SJCRH30 (cell line): ENCODE results near the gene RNF39. TPM values are rescaled to one million over a fixed set of nuclear protein-coding genes. Genes with fewer than 3 reads are reported as not detected.
"Not testable (repeated sequence)": the region's sequence is repeated elsewhere in the genome, so short reads cannot be mapped to it uniquely, and the experiment has no call there.

ENCODE experiments used
- DNase-seq, 2 experiments: peaks; one replicate each; pipeline ENCODE4 v3.0.0-alpha.2; 2015 to 2020
- H3K27ac ChIP-seq: fragments of 250-450 bp; sonication (Bioruptor Pico); 2 replicates; pipeline ENCODE4 v1.5.1; 2020; ENCODE audit warnings: mild to moderate bottlenecking, moderate library complexity
- H3K27me3 ChIP-seq: fragments of 250-450 bp; sonication (Bioruptor Pico); 2 replicates; pipeline ENCODE4 v1.5.1; 2020; ENCODE audit warnings: mild to moderate bottlenecking, moderate library complexity
- H3K36me3 ChIP-seq: fragments of 250-450 bp; sonication (Bioruptor Pico); 2 replicates; pipeline ENCODE4 v1.5.1; 2020; ENCODE audit warnings: mild to moderate bottlenecking, moderate library complexity
- H3K4me1 ChIP-seq: fragments of 250-450 bp; sonication (Bioruptor Pico); 2 replicates; pipeline ENCODE4 v1.5.1; 2020; ENCODE audit warnings: mild to moderate bottlenecking, moderate library complexity
- H3K4me3 ChIP-seq: fragments of 250-450 bp; sonication (Bioruptor Pico); 2 replicates; pipeline ENCODE4 v1.5.1; 2020; ENCODE audit warnings: mild to moderate bottlenecking, moderate library complexity
- H3K9me3 ChIP-seq: fragments of 250-450 bp; sonication (Bioruptor Pico); replicated peaks from 2 replicates; pipeline ENCODE4 v1.5.1; 2020; ENCODE audit warnings: mild to moderate bottlenecking, moderate library complexity
- total RNA-seq: library from RNA; depleted of rRNA; stranded (reverse); fragments of >200 nt; shearing (Covaris generic); gene quantifications from 2 replicates; pipeline ENCODE4 v1.2.3, GENCODE V29; 2014; rRNA removed

The RNF39 gene, protein sequence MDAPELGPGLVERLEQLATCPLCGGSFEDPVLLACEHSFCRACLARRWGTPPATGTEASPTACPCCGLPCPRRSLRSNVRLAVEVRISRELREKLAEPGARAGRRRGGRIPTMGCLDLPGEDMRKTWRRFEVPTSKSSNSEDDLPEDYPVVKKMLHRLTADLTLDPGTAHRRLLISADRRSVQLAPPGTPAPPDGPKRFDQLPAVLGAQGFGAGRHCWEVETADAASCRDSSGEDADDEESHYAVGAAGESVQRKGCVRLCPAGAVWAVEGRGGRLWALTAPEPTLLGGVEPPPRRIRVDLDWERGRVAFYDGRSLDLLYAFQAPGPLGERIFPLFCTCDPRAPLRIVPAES
- not detected in 2 replicates for total RNA-seq

DNA sequence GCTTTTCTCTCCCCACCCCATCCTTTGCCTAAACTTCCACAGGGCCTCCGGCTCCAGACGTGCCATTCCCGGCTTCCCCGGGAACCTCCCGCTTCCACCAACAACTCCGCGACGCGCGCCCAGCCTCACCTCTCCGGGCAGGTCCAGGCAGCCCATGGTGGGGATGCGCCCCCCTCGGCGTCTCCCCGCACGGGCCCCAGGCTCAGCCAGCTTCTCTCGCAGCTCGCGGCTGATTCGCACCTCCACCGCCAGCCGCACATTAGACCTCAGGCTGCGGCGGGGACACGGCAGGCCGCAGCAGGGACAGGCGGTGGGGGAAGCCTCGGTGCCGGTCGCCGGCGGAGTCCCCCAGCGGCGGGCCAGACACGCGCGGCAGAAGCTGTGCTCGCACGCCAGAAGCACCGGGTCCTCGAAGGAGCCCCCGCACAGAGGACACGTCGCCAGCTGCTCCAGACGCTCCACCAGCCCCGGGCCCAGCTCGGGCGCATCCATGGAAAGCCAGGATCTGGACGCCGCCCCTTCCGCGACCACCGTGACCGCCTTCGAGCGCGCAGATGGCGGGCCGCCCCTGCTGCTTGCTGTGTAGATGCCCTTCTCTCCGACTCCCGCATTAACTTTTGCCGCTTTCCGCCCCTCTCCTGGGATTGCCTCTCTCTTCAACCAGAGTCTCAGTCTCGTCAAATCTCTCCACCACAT is at the start of gene RNF39:
Gene RNF39 (minus strand): TSS at position 676 of the 696 bp plus-strand sequence. CDS start 184 bp downstream, at position 492.
- no peak within 1 kb of the TSS for H3K27ac ChIP-seq
- no peaks in the 10 kb centered on the region for H3K4me1 ChIP-seq
- no peaks in the 10 kb centered on the region for H3K9me3 ChIP-seq
- no peak for DNase-seq
- no peaks in the 10 kb centered on the region for H3K27me3 ChIP-seq
- peak within 1 kb of the TSS; percentile 33 for H3K4me3 ChIP-seq
- H3K36me3 ChIP-seq = no peaks in the 10 kb centered on the region

DNA sequence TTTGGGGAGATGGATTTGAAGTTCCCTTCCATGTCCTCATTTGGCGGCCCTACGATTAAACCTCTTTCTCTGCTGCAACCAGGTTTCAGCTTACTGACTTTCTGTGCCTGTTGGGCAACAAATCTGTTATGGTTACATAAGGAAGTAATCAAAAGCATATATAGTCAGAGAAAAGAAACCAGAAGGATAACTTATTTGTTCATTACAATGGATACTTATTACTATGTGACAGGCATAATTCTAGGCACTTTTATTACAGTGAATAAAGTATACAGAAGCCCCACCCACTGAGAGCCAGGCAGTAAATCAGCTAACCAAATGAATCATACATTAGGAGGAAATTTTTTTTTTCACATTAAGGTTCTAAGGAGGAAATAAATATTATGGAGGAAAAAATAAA is 46.9 kb upstream of the RNF39 start:
- no peak overlapping the region for H3K27ac ChIP-seq
- H3K9me3 ChIP-seq = no peaks in the 10 kb centered on the region
- no peak for DNase-seq

DNA sequence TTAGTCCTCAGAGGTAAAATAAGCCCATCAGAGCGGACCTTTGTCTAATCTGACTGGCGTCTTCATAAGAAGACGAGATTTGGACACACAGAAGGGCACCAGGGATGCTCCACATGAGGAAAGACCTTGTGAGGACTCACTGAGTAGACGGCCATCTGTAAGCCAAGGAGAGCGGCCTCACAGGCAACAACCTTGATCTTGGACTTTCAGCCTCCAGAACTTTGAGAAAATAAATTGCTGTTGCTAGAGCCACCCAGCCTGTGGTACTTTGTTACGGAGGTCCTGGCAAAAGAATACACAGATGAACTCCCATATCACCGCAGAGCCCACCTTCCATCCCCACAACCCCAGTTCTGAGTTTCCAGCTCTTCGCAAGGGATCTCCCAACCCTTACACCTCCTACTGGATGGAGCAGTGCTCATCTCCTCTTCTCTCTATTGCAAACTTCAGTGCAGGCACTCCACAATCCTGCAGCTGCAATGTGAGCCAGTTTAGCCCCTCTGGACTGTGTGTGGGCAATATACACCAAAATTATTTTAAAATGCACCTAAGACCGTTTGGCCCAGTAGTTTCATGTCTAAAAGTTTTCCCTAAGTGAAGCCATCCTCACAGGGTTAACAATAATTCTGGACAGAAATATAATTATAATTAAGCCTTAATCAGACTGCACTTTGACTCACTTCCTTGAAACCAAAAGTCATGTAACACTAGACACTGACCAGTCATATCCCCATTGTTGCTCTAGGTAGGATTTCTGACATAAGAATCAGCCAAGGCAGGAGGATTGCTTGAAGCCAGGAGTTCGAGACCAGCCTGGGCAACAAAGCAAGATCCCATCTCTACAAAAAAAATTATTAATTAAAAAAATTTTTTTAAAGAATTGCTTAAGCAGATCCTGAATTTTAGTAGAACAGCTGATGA is 46.1 kb upstream of the RNF39 start:
- no peak overlapping the region for H3K27ac ChIP-seq
- H3K4me1 ChIP-seq = no peaks in the 10 kb centered on the region
- no peaks in the 10 kb centered on the region for H3K36me3 ChIP-seq
- no peaks in the 10 kb centered on the region for H3K27me3 ChIP-seq
- no peak overlapping the region for H3K4me3 ChIP-seq
- no peak for DNase-seq
- no peaks in the 10 kb centered on the region for H3K9me3 ChIP-seq

More for the DNA sequence above, 46.9 kb upstream of the RNF39 start:
- H3K4me1 ChIP-seq = no peaks in the 10 kb centered on the region
- no peaks in the 10 kb centered on the region for H3K27me3 ChIP-seq
- H3K4me3 ChIP-seq = no peak overlapping the region
- H3K36me3 ChIP-seq = no peaks in the 10 kb centered on the region

DNA sequence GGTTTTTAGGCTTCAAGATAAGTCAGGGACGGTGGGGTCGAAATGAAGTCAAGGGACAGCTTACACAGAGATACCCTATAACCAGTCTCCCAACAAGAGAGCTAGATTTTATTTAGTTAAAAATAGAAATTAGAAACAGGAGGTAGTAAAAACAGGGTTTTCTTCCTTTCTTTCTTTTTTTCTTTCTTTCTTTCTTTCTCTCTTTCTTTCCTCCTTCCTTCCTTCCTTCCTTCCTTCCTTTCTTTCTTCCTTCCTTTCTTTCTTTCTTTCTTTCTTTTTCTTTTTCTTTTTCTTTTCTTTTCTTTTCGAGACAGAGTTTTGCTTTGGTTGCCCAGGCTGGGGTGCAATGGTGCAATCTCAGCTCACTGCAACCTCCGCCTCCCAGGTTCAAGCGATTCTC is 43.1 kb upstream of the RNF39 start:
- not testable (repeated sequence) for H3K36me3 ChIP-seq, H3K4me1 ChIP-seq, H3K27me3 ChIP-seq, H3K27ac ChIP-seq, H3K4me3 ChIP-seq, DNase-seq, H3K9me3 ChIP-seq

DNA sequence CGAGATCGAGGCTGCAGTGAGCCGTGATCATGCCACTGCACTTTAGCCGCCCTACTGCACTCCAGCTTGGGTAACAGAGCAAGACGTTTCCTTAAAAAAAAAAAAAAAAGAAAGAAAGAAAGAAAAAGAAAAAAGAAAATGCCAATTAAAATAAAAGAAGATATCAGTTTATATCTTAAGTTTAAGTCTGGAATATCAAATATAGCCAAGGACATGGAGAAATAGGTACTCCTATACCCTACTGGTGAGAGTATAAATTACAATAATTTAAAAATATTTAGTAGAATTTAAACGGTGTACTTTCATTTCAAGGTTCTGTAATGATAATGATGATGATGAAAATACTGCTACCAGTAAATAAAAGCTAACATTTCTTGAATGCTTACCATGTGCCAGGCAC is 41.2 kb upstream of the RNF39 start:
- no peaks in the 10 kb centered on the region for H3K9me3 ChIP-seq
- H3K4me3 ChIP-seq = no peak overlapping the region
- no peaks in the 10 kb centered on the region for H3K36me3 ChIP-seq
- H3K4me1 ChIP-seq = no peaks in the 10 kb centered on the region
- DNase-seq = no peak
- H3K27me3 ChIP-seq = peaks cover 4% of the 10 kb centered on the region; the same call in 1 of the 2 replicates
- no peak overlapping the region for H3K27ac ChIP-seq

DNA sequence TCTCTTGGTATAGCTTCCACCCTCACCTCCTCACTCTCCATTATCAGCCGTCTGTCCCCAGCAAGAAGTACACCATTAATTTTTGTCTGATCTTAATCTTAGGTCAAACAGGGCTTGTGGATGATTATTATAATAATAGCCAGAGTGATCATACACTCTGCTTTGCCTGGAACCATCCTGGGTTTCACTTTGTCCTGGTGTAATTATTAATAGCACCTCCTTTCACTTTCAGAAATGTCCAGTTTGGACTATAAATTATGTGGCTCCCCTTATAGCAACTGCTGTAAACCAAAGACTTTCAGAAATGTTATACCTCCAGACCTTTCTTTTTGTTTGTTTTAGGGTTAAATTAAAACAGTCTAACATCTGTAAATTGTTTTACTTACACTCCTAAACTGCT is 38.3 kb upstream of the RNF39 start:
- DNase-seq = no peak
- no peaks in the 10 kb centered on the region for H3K9me3 ChIP-seq
- no peaks in the 10 kb centered on the region for H3K36me3 ChIP-seq
- H3K4me1 ChIP-seq = no peaks in the 10 kb centered on the region
- H3K27me3 ChIP-seq = peaks cover 4% of the 10 kb centered on the region; the same call in 1 of the 2 replicates
- H3K4me3 ChIP-seq = no peak overlapping the region
- H3K27ac ChIP-seq = no peak overlapping the region

DNA sequence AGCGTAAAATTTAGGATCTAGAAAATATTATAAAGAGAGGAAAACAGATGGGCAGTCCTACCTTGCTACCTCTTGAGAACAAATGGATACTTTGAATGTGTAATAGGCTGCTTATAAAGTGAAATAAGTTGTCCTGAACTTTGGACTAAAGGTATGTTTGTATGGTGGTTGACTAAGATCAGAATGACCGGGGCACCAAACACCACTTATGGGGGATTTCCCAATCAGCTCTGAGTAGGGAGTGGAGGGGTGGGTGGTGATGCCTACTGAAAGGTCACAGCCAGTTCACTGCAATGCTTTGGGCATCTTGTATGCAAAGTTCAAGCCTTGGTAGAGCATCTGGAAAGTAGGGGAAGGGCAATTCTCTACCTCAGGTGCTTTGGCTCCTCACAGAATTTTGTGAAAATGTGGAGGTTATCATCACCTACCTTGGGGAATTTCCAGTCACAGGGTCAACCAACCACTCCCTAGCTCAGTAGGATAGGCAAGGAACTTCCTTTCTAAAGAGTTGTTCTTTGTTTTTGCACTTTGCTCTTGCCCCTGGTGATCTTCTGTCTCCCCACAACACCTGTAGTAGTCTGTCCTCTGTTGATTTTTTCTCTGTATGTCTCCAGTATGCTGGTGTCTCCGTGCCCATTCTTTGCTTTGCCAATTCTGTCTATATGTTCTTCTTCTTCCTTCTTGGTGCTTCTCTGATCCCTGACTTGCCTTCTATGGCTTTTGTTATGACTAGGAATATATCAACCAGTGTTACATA is 37.6 kb upstream of the RNF39 start, which contains the start of gene TRIM31:
Gene TRIM31 (minus strand): TSS at position 88 of the 757 bp plus-strand sequence. CDS start 285 bp downstream, outside the sequence.
- DNase-seq = no peak
- Histone ChIP-seq H3K4me3 (no peak within 1 kb of the TSS), H3K4me1 (no peaks in the 10 kb centered on the region), H3K9me3 (no peaks in the 10 kb centered on the region), H3K36me3 (no peaks in the 10 kb centered on the region), H3K27ac (no peak within 1 kb of the TSS), H3K27me3 (peaks cover 4% of the 10 kb centered on the region; the same call in 1 of the 2 replicates)

DNA sequence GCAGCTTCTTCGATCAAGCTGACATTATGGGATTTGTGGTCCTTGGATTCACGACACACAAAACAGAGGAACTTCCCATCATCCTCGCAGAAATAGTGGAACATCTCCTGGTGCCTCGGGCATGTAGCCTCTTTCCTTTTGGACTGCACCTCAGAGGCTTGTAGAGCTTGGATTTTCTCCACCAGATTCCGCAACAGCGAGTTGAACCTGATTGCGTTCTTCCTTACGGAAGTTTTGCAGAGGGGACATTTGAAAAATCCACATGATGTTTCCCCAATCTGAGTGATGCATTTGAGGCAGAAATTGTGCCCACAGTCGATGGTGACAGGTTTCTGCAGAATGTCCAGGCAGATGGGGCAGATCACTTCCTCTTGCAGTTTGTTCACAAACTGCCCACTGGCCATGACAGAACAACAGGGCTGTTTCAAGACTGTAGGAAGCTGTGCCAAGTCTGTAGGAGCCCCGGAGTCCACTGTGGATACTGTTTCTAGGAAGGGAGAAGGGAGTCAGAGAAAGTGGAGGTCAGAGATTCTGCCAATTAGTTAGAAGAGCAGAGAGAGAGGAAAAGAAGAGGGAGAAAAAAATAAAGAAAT is 36.9 kb upstream of the RNF39 start:
- H3K9me3 ChIP-seq = no peaks in the 10 kb centered on the region
- no peak overlapping the region for H3K27ac ChIP-seq
- no peak overlapping the region for H3K4me3 ChIP-seq
- H3K27me3 ChIP-seq = peaks cover 4% of the 10 kb centered on the region; the same call in 1 of the 2 replicates
- H3K36me3 ChIP-seq = no peaks in the 10 kb centered on the region
- no peaks in the 10 kb centered on the region for H3K4me1 ChIP-seq
- no peak for DNase-seq

DNA sequence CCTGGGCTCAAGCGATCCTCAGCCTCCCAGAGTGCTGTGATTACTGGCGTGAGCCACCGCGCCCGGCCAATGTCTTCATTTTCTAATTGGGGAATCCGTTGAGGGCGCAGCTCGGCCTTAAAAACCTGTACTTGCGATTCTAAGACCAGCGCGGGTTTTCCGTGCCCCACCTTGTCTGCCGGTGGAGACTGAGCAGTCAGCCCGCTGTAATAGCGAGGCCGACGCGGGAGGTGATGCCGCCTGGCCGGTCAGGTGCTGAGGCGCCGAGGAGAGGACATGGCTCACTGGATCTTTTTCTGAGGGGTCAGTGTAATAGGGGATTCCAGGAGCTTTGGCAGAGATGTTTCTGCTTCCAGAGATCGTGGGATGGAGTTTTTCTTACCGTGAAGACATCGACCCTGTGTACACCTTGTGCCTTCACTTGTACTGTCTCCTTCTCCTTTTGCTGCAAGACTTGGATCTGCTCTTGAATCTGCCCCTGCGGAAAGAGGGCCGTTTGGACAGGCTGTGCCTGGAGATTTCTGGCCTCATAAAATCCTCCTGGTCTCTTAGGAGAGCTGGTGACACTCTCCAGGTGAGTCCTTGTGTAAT is 35.8 kb upstream of the RNF39 start:
- Histone ChIP-seq H3K4me3 (no peak overlapping the region), H3K27me3 (peaks cover 4% of the 10 kb centered on the region; the same call in 1 of the 2 replicates), H3K4me1 (no peaks in the 10 kb centered on the region), H3K36me3 (no peaks in the 10 kb centered on the region), H3K9me3 (no peaks in the 10 kb centered on the region), H3K27ac (no peak overlapping the region)
- no peak for DNase-seq

DNA sequence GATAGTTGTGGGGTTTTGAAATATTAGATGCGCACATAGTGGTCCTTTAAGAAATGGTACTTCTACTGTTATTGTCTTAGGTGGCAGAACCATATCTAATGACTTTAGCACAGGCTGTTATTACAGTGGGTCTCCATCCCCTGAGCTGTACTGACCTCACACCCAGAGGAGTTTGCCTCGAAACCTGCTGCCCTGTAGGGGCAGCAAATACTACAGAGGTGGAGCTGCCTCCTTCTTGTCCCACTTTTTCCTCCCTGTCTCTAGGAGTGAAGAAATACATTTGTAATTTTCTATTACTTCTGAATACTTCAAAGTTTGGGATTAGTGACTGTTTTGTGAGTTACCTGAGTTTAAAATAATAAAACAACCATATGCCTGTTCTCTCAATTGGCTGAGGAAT is 29.1 kb upstream of the RNF39 start:
- Histone ChIP-seq H3K36me3 (no peaks in the 10 kb centered on the region), H3K27ac (no peak overlapping the region), H3K9me3 (no peaks in the 10 kb centered on the region), H3K27me3 (no peaks in the 10 kb centered on the region), H3K4me3 (no peak overlapping the region), H3K4me1 (0 out of 2 replicates have a peak, but pooled peaks cover 4% of the 10 kb centered on the region)
- no peak for DNase-seq

DNA sequence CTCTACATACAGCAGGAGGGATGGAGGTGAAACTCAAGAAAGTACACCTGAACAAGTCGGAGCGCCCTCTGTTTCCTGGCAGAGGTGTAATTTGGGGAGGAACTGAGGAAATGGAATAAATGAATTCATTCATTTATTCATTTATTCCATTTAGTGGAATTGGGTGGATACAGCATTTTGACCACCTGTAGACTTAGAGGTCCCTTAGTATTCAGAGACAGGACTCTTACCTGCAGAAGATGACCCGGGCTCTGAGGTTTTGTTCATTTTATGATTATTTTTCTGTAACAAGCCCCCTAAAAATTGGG is 28.3 kb upstream of the RNF39 start:
- H3K4me1 ChIP-seq = 0 out of 2 replicates have a peak, but pooled peaks cover 4% of the 10 kb centered on the region
- no peaks in the 10 kb centered on the region for H3K9me3 ChIP-seq
- no peaks in the 10 kb centered on the region for H3K36me3 ChIP-seq
- no peak overlapping the region for H3K4me3 ChIP-seq
- H3K27ac ChIP-seq = no peak overlapping the region
- no peak for DNase-seq
- H3K27me3 ChIP-seq = no peaks in the 10 kb centered on the region

DNA sequence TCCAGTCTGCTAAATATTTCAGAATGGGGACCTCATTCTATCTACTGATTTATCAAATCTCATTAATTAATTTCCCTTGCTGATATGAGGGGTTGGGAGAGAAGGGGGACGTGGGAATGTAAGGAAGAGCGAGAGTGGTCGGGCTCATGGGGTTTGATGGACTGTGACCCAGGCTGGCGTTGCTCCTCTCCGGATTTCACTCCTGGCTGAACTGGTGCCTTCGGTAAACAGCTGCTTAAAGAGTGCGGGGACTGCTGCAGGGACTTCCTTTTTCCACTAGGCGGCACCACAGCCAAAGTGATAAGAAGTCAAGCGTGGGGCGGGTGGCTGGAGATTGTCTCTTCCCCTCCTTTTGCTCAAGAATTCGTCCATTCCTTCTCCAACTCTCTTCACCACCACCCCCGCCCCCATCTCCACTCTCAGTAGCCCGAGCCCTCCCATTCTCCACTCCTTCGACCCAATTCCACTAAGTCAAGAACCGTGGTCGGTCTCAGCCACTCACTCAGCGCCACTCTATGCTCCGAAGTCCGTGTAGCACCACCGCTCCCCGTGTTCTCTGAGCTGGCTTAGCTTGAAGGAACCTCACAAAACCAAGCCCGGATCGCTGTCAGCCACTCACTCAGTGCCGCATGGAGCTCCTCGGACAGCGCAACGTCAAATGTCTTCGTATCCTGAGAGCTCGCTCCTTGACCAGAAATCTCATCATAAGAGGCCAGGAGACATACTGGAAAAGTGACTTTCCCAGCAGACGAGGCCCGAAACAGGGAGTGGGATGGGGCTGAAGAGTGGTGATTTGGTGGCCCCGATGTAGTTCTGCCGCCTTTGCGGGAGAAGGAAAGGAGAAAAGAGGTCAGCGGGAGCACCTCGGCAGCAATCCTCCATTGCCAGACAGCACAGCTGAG is 27.7 kb upstream of the RNF39 start:
- DNase-seq = peak; percentile 78 to 92
- H3K36me3 ChIP-seq = no peaks in the 10 kb centered on the region
- H3K27ac ChIP-seq = no peak overlapping the region
- H3K9me3 ChIP-seq = no peaks in the 10 kb centered on the region
- no peaks in the 10 kb centered on the region for H3K27me3 ChIP-seq
- peak overlapping the region; percentile 54 for H3K4me3 ChIP-seq
- peaks cover 4% of the 10 kb centered on the region; the same call in 1 of the 2 replicates for H3K4me1 ChIP-seq
